ENCODE results near the gene POR. TPM values are rescaled to one million over a fixed set of nuclear protein-coding genes. Genes with fewer than 3 reads are reported as not detected.
"Not testable (repeated sequence)": the region's sequence is repeated elsewhere in the genome, so short reads cannot be mapped to it uniquely, and the experiment has no call there.

Gene POR
- total and polyA plus RNA-seq, 11 donors: 38.3 to 202 (median 80.0) TPM

- intact Hi-C loops (cut with DNase I): loop anchor here in 2 of 10 donors (5.0 to 10.0 kb wide), 2 partner anchors 36 to 123 kb away; partner anchors contain the start of gene RHBDD2 (in 2 of the 2)
- TF ChIP-seq CTCF (IDR thresholded peaks at IDR 0.05): no peak
- TF ChIP-seq POLR2A (IDR thresholded peaks at IDR 0.05): no peak
Observed at GRCh38 chr7:75998038-75998437, 83.1 kb downstream of the POR start.

GRCh38 chr7:76000566-76000965 lies 85.6 kb downstream of the POR start:
- H3K36me3 ChIP-seq: peaks cover 0 to 55% (median 30%) of the 10 kb centered on the region in 9 donors
- DNase-seq: peak in 1 of 5 donors; percentile 24

More at GRCh38 chr7:75998038-75998437, 83.1 kb downstream of the POR start:
- ATAC-seq: no peak
- no peaks in the 10 kb centered on the region for H3K27me3 ChIP-seq
- H3K4me1 ChIP-seq: peaks cover 5 to 37% (median 15%) of the 10 kb centered on the region in 12 donors
- WGBS, 4 donors: 76 to 100% (median 98%) methylated on average over 1 of the region's 1 CpG
- H3K27ac ChIP-seq: no peak overlapping the region
- H3K9me3 ChIP-seq: no peaks in the 10 kb centered on the region
- peaks cover 0 to 32% (median 12%) of the 10 kb centered on the region in 9 donors for H3K36me3 ChIP-seq
- H3K4me3 ChIP-seq: no peak overlapping the region
- DNase-seq: no peak

GRCh38 chr7:76002139-76002538 lies 87.2 kb downstream of the POR start:
- DNase-seq (peak in 1 of 5 donors; percentile 52), ATAC-seq (peak in 3 of 4 donors; percentile 60 to 88 (median 76))
- Histone ChIP-seq H3K27ac (peak overlapping the region in 2 of 12 donors; percentile 25 to 32), H3K4me1 (peaks cover 0 to 10% (median 0%) of the 10 kb centered on the region in 12 donors), H3K4me3 (no peak overlapping the region), H3K27me3 (no peaks in the 10 kb centered on the region), H3K36me3 (peaks cover 0 to 55% (median 30%) of the 10 kb centered on the region in 9 donors), H3K9me3 (no peaks in the 10 kb centered on the region)
- 74 to 90% (median 80%) methylated on average over 6 of the region's 6 CpGs for WGBS, 4 donors
- intact Hi-C loops (cut with DNase I): no loop called here
- no peak for TF ChIP-seq POLR2A (IDR thresholded peaks at IDR 0.05)

More at GRCh38 chr7:76000566-76000965, 85.6 kb downstream of the POR start:
- Histone ChIP-seq H3K4me3 (no peak overlapping the region), H3K4me1 (peaks cover 0 to 19% (median 0%) of the 10 kb centered on the region in 12 donors), H3K9me3 (no peaks in the 10 kb centered on the region), H3K27me3 (no peaks in the 10 kb centered on the region), H3K27ac (no peak overlapping the region)
- 81 to 98% (median 96%) methylated on average over 7 to 11 of the region's 11 CpGs for WGBS, 4 donors
- TF ChIP-seq CTCF (IDR thresholded peaks at IDR 0.05) (no peak), POLR2A (IDR thresholded peaks at IDR 0.05) (no peak)
- ATAC-seq: no peak
- intact Hi-C loops (cut with DNase I): no loop called here

GRCh38 chr7:76002822-76003221 lies 87.9 kb downstream of the POR start:
- intact Hi-C loops (cut with DNase I): no loop called here
- peaks cover 0 to 5% (median 0%) of the 10 kb centered on the region in 12 donors for H3K4me1 ChIP-seq
- WGBS, 4 donors: 91 to 98% (median 96%) methylated on average over 3 of the region's 3 CpGs
- no peaks in the 10 kb centered on the region for H3K27me3 ChIP-seq
- no peak for ATAC-seq
- H3K27ac ChIP-seq: no peak overlapping the region
- H3K9me3 ChIP-seq: no peaks in the 10 kb centered on the region
- H3K36me3 ChIP-seq: peaks cover 0 to 52% (median 30%) of the 10 kb centered on the region in 9 donors
- H3K4me3 ChIP-seq: no peak overlapping the region
- no peak for DNase-seq
- TF ChIP-seq POLR2A (IDR thresholded peaks at IDR 0.05): no peak
- TF ChIP-seq CTCF (IDR thresholded peaks at IDR 0.05): no peak

GRCh38 chr7:76003351-76003750 lies 88.4 kb downstream of the POR start:
- no peak for TF ChIP-seq CTCF (IDR thresholded peaks at IDR 0.05)
- no peak for TF ChIP-seq POLR2A (IDR thresholded peaks at IDR 0.05)
- DNase-seq (no peak), ATAC-seq (no peak)
- no peak overlapping the region for H3K27ac ChIP-seq
- WGBS, 4 donors: 92 to 98% (median 94%) methylated on average over 9 to 10 of the region's 10 CpGs
- intact Hi-C loops (cut with DNase I): no loop called here
- H3K4me3 ChIP-seq: no peak overlapping the region
- H3K4me1 ChIP-seq: peaks cover 0 to 3% (median 0%) of the 10 kb centered on the region in 12 donors
- no peaks in the 10 kb centered on the region for H3K27me3 ChIP-seq
- no peaks in the 10 kb centered on the region for H3K9me3 ChIP-seq
- peaks cover 0 to 52% (median 30%) of the 10 kb centered on the region in 9 donors for H3K36me3 ChIP-seq

- H3K4me1 ChIP-seq: peaks cover 0 to 16% (median under 1%) of the 10 kb centered on the region in 12 donors
- H3K36me3 ChIP-seq: peaks cover 0 to 46% (median 30%) of the 10 kb centered on the region in 9 donors
- ATAC-seq; H3K9me3 ChIP-seq; H3K4me3 ChIP-seq; H3K27me3 ChIP-seq; DNase-seq; intact Hi-C loops (cut with DNase I); H3K27ac ChIP-seq: not testable (repeated sequence)
- WGBS, 4 donors: 85 to 92% (median 91%) methylated on average over 4 of the region's 4 CpGs
Observed at GRCh38 chr7:76005004-76005403, 90.0 kb downstream of the POR start.

Data from heart left ventricle (tissue), 16 donors.